GM12878 (cell line): ENCODE measurements around the gene FBXO8. TPM values are rescaled to one million over a fixed set of nuclear protein-coding genes. Genes with fewer than 3 reads are reported as not detected.
A peak's percentile ranks its signal among the peaks of the same experiment; 100 is the strongest.

Experiments used
- ATAC-seq: fragments of 200-7000 bp; cut with Tn5 transposase; 3 replicates; pipeline ENCODE4 v1.9.1; 2020; ENCODE audit warnings: mild to moderate bottlenecking, moderate library complexity
- BruUV-seq: library from RNA; stranded (reverse); fragments of 400-500 nt; replicated peaks from 2 replicates; lab custom pipeline; 2021; lab: Mats Ljungman, UMichigan
- CTCF ChIA-PET: fragments of 300-600 bp; sonication (Branson Sonifier 250); formaldehyde crosslinking; extraction: SDS; loops from one replicate; lab custom pipeline; 2021; ENCODE audit warnings: inconsistent platforms; lab: Yijun Ruan, JAX
- POLR2A ChIA-PET: fragments of 350-600 bp; formaldehyde crosslinking; extraction: SDS; loops from one replicate; lab custom pipeline; 2021; ENCODE audit warnings: inconsistent platforms; lab: Charles Lee
- RAD21 ChIA-PET: fragments of 300-600 bp; sonication (Branson Sonifier 250); formaldehyde crosslinking; loops from one replicate; lab custom pipeline; 2023; ENCODE audit warnings: antibody characterized with exemption; ENCODE audit not compliant: unreplicated experiment; lab: Charles Lee
- SMC1A ChIA-PET: fragments of 300-600 bp; sonication (Branson Sonifier 250); formaldehyde crosslinking; loops from one replicate; lab custom pipeline; 2023; ENCODE audit not compliant: unreplicated experiment, uncharacterized antibody; lab: Charles Lee
- DNase-seq: peaks from one replicate; pipeline ENCODE4 v3.0.0-alpha.2; 2011; ENCODE audit warnings: low read depth, low spot score
- FAIRE-seq: peaks from 3 replicates; lab custom pipeline; 2011; peaks lifted over from hg19 to GRCh38; lab: Jason Lieb, UNC
- H2AFZ ChIP-seq: 2 replicates; pipeline ENCODE4 v1.6.0; 2011; ENCODE audit warnings: low read depth, low read length, control low read depth; ENCODE audit not compliant: control insufficient read depth
- H3K27ac ChIP-seq: 2 replicates; pipeline ENCODE4 v1.5.1; 2011; ENCODE audit warnings: control low read depth; ENCODE audit not compliant: control insufficient read depth, insufficient read depth
- H3K27me3 ChIP-seq, 2 experiments: replicated peaks in 1 of 2; 2 replicates each; pipeline versions ENCODE4 v1.6.0 to v1.6.1; 2011; ENCODE audit warnings: low read length in 1 of 2; ENCODE audit not compliant: control insufficient read depth in 2 of 2, insufficient read depth in 2 of 2
- H3K36me3 ChIP-seq, 2 experiments: 2 replicates each; pipeline ENCODE4 v1.5.1; 2011; ENCODE audit warnings: low read length in 1 of 2; ENCODE audit not compliant: control insufficient read depth in 2 of 2, insufficient read depth in 2 of 2
- H3K4me1 ChIP-seq: 2 replicates; pipeline ENCODE4 v1.6.1; 2011; ENCODE audit warnings: mild to moderate bottlenecking, low read length, moderate library complexity, mixed read lengths; ENCODE audit not compliant: control insufficient read depth, insufficient read depth
- H3K4me2 ChIP-seq: 2 replicates; pipeline ENCODE4 v1.6.0; 2011; ENCODE audit warnings: control low read depth; ENCODE audit not compliant: control insufficient read depth, insufficient read depth
- H3K4me3 ChIP-seq: fragments of 200-600 bp; sonication (generic); 2 replicates; pipeline ENCODE4 v1.5.1; 2016
- H3K79me2 ChIP-seq: 2 replicates; pipeline ENCODE4 v1.6.0; 2011; ENCODE audit warnings: low read length; ENCODE audit not compliant: control insufficient read depth, insufficient read depth
- H3K9ac ChIP-seq: 2 replicates; pipeline ENCODE4 v1.8.0; 2011; ENCODE audit warnings: low read length, control low read depth, mixed read lengths; ENCODE audit not compliant: control insufficient read depth, insufficient read depth
- H3K9me3 ChIP-seq: replicated peaks from 3 replicates; pipeline ENCODE4 v1.5.1; 2011; ENCODE audit warnings: mild to moderate bottlenecking, low read length; ENCODE audit not compliant: control insufficient read depth, insufficient read depth
- H4K20me1 ChIP-seq: 2 replicates; pipeline ENCODE4 v1.6.0; 2011; ENCODE audit not compliant: control insufficient read depth, insufficient read depth
- CHD4 ChIP-seq: fragments of 200-600 bp; sonication (generic); IDR thresholded peaks from 2 replicates; pipeline ENCODE4 v1.6.1; 2016; ENCODE audit warnings: mild to moderate bottlenecking
- FOS ChIP-seq: IDR thresholded peaks from 3 replicates; pipeline ENCODE4 v1.6.1; 2011; ENCODE audit warnings: borderline replicate concordance; ENCODE audit not compliant: insufficient read length; ENCODE audit errors: extremely low read depth
- MYC ChIP-seq: IDR thresholded peaks from 2 replicates; pipeline ENCODE4 v1.6.1; 2011; ENCODE audit warnings: mild to moderate bottlenecking, low read length, moderate library complexity, inconsistent platforms; ENCODE audit not compliant: insufficient read depth, insufficient replicate concordance, insufficient read length, severe bottlenecking
- PAX5 ChIP-seq: IDR thresholded peaks from 2 replicates; pipeline ENCODE4 v1.6.1; 2011; ENCODE audit warnings: low read depth, low read length, borderline replicate concordance
- POLR2A ChIP-seq: IDR thresholded peaks from 2 replicates; pipeline ENCODE4 v1.6.1; 2011; ENCODE audit warnings: low read depth, mild to moderate bottlenecking, low read length
- RUNX3 ChIP-seq: IDR thresholded peaks from 2 replicates; pipeline ENCODE4 v1.6.1; 2012; ENCODE audit warnings: low read length, inconsistent platforms
- SMAD1 ChIP-seq: fragments of 450-650 bp; IDR thresholded peaks from 2 replicates; pipeline ENCODE4 v1.6.1; 2018; ENCODE audit warnings: mild to moderate bottlenecking, low read depth; ENCODE audit not compliant: partially characterized antibody
- YBX1 ChIP-seq: fragments of 450-650 bp; IDR thresholded peaks from 2 replicates; pipeline ENCODE4 v1.6.1; 2016; ENCODE audit warnings: antibody characterized with exemption
- WGBS: methylation state at CpG from one replicate; pipeline ENCODE4 v1.1.6; 2016; ENCODE audit warnings: low lambda C conversion rate; ENCODE audit not compliant: insufficient replicate concordance, insufficient coverage; ENCODE audit errors: missing lambda C conversion rate; 5-methylcytosine and 5-hydroxymethylcytosine counted together
- in situ Hi-C: fragments of 300-500 bp; cut with MboI; formaldehyde crosslinking; loops from 9 replicates; pipeline ENCODE4 v1.14.3; 2018; ENCODE audit warnings: mixed read lengths
- intact Hi-C: fragments of 100-400 bp; cut with micrococcal nuclease; formaldehyde crosslinking; loops from one replicate; pipeline ENCODE4 v1.14.2; 2022; ENCODE audit not compliant: unreplicated experiment
- polyA plus RNA-seq, 11 experiments: library from polyadenylated mRNA; depleted of rRNA in 4 of 11; unstranded in 6 of 11; stranded (reverse) in 5 of 11; fragments of >200 nt; fragmentation: Nextera tagmentation in 4 of 11; fragmentation: Illumina TruSeq in 1 of 11; extraction: Ambion mirVana in 4 of 11; extraction: Trizol in 1 of 11; gene quantifications; 1 replicate in 1 of 11; 2 replicates in 10 of 11; pipeline versions ENCODE4 v1.2.1 to v1.2.3, GENCODE V29; 2011 to 2016; ENCODE audit warnings: inconsistent platforms in 2 of 11, missing spikeins in 2 of 11, low read depth in 1 of 11
- total RNA-seq, 4 experiments: library from RNA; depleted of rRNA in 3 of 4; stranded (reverse); fragments of >200 nt in 3 of 4; fragmentation: Illumina TruSeq in 1 of 4; extraction: Trizol in 1 of 4; gene quantifications; 2 replicates each; pipeline versions ENCODE4 v1.2.1 to v1.2.3, GENCODE V29; 2013 to 2021
- TF ChIP-seq, protein P1 (sequence below): fragments of 450-650 bp; IDR thresholded peaks from 2 replicates; pipeline ENCODE4 v1.6.1; 2017; ENCODE audit warnings: low read depth, mild to moderate bottlenecking, moderate library complexity
- TF ChIP-seq, protein P2 (sequence below): IDR thresholded peaks from 2 replicates; pipeline ENCODE4 v1.6.1; 2012; ENCODE audit warnings: low read depth, low read length, improper control_type of control experiment
- TF ChIP-seq, protein P3 (sequence below): fragments of 450-650 bp; IDR thresholded peaks from 2 replicates; pipeline ENCODE4 v1.6.1; 2017; ENCODE audit warnings: borderline replicate concordance
- TF ChIP-seq, protein P4 (sequence below): fragments of 450-650 bp; IDR thresholded peaks from 2 replicates; pipeline ENCODE4 v1.6.1; 2016; ENCODE audit warnings: mild to moderate bottlenecking, moderate library complexity, borderline replicate concordance
- TF ChIP-seq, protein P5 (sequence below): IDR thresholded peaks from 2 replicates; pipeline ENCODE4 v1.6.1; 2011; ENCODE audit warnings: borderline replicate concordance, low read depth, mild to moderate bottlenecking, moderate library complexity, mixed read lengths, low read length; ENCODE audit not compliant: insufficient read depth; ENCODE audit errors: extremely low read length

Gene FBXO8
- total and polyA plus RNA-seq, 10 of the 15 experiments (the other 5 are each of a cell fraction or from before 2014, with no cell fraction given) = 11.3 to 38.1 (median 16.8) TPM

DNA sequence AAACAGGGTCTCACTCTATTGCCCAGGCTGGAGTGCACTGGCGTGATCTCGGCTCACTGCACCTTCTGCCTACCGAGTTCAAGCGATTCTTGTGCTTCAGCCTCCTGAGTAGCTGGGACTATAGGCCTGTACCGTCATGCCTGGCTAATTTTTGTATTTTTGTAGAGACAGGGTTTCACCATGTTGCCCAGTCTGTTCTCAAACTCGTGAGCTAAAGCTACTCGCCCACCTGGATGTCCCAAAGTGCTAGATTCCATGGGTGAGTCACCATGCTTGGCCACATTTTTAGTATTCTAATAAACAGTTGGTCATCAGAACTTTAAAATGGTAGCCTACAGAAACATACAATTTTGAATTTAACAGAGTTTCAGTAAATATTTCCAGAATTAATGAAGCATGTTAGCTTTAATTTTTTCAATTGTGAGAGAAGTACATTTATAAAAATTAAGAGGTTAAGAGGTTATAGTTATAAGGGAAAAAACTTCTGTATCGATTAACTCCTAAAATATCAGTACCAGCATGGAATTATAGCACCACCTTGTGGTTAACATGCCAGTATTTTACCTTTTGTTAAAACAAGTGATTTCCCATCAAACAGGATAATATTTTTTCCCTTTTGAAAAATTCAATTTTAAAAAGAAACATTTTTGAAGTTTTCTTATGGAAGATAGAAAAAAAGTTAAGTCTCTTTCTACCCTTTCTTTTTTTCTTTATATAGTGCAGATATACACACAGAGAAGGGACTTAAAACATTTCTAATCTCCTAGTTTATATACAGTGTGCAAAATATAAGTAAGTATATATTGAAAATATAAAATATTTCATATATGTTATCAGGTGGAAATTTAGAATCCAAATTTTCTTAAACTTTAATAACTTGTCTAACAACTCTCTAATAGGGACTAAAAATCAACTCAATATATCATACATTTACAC lies 35.6 kb upstream of the FBXO8 start:
- BruUV-seq = no TSS peak
- no peak for TF ChIP-seq MYC
- TF ChIP-seq FOS = no peak
- peak; percentile 54; the same call in 1 of the 2 replicates for TF ChIP-seq PAX5
- TF ChIP-seq, protein P1, sequence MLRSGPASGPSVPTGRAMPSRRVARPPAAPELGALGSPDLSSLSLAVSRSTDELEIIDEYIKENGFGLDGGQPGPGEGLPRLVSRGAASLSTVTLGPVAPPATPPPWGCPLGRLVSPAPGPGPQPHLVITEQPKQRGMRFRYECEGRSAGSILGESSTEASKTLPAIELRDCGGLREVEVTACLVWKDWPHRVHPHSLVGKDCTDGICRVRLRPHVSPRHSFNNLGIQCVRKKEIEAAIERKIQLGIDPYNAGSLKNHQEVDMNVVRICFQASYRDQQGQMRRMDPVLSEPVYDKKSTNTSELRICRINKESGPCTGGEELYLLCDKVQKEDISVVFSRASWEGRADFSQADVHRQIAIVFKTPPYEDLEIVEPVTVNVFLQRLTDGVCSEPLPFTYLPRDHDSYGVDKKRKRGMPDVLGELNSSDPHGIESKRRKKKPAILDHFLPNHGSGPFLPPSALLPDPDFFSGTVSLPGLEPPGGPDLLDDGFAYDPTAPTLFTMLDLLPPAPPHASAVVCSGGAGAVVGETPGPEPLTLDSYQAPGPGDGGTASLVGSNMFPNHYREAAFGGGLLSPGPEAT = no peak
- TF ChIP-seq SMAD1 = no peak
- TF ChIP-seq, protein P2, sequence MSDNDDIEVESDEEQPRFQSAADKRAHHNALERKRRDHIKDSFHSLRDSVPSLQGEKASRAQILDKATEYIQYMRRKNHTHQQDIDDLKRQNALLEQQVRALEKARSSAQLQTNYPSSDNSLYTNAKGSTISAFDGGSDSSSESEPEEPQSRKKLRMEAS = no peak
- TF ChIP-seq, protein P3, sequence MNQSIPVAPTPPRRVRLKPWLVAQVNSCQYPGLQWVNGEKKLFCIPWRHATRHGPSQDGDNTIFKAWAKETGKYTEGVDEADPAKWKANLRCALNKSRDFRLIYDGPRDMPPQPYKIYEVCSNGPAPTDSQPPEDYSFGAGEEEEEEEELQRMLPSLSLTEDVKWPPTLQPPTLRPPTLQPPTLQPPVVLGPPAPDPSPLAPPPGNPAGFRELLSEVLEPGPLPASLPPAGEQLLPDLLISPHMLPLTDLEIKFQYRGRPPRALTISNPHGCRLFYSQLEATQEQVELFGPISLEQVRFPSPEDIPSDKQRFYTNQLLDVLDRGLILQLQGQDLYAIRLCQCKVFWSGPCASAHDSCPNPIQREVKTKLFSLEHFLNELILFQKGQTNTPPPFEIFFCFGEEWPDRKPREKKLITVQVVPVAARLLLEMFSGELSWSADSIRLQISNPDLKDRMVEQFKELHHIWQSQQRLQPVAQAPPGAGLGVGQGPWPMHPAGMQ = no peak
- no peak for TF ChIP-seq CHD4
- TF ChIP-seq, protein P4, sequence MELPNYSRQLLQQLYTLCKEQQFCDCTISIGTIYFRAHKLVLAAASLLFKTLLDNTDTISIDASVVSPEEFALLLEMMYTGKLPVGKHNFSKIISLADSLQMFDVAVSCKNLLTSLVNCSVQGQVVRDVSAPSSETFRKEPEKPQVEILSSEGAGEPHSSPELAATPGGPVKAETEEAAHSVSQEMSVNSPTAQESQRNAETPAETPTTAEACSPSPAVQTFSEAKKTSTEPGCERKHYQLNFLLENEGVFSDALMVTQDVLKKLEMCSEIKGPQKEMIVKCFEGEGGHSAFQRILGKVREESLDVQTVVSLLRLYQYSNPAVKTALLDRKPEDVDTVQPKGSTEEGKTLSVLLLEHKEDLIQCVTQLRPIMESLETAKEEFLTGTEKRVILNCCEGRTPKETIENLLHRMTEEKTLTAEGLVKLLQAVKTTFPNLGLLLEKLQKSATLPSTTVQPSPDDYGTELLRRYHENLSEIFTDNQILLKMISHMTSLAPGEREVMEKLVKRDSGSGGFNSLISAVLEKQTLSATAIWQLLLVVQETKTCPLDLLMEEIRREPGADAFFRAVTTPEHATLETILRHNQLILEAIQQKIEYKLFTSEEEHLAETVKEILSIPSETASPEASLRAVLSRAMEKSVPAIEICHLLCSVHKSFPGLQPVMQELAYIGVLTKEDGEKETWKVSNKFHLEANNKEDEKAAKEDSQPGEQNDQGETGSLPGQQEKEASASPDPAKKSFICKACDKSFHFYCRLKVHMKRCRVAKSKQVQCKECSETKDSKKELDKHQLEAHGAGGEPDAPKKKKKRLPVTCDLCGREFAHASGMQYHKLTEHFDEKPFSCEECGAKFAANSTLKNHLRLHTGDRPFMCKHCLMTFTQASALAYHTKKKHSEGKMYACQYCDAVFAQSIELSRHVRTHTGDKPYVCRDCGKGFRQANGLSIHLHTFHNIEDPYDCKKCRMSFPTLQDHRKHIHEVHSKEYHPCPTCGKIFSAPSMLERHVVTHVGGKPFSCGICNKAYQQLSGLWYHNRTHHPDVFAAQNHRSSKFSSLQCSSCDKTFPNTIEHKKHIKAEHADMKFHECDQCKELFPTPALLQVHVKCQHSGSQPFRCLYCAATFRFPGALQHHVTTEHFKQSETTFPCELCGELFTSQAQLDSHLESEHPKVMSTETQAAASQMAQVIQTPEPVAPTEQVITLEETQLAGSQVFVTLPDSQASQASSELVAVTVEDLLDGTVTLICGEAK = no peak
- TF ChIP-seq, protein P5, sequence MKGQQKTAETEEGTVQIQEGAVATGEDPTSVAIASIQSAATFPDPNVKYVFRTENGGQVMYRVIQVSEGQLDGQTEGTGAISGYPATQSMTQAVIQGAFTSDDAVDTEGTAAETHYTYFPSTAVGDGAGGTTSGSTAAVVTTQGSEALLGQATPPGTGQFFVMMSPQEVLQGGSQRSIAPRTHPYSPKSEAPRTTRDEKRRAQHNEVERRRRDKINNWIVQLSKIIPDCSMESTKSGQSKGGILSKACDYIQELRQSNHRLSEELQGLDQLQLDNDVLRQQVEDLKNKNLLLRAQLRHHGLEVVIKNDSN = no peak
- TF ChIP-seq YBX1 = no peak
- no peak for TF ChIP-seq POLR2A
- TF ChIP-seq RUNX3 = peak; percentile 12; the same call in 1 of the 2 replicates

More for the DNA sequence above, 35.6 kb upstream of the FBXO8 start:
- Histone ChIP-seq H3K36me3 (no peaks in the 10 kb centered on the region; a peak in 1 of 4 replicates), H3K4me3 (no peak overlapping the region), H4K20me1 (no peaks in the 10 kb centered on the region), H3K79me2 (no peaks in the 10 kb centered on the region), H3K9ac (no peak overlapping the region), H3K9me3 (no peaks in the 10 kb centered on the region), H3K27ac (no peak overlapping the region), H3K4me2 (no peak overlapping the region), H3K27me3 (no peaks in the 10 kb centered on the region), H3K4me1 (no peaks in the 10 kb centered on the region), H2AFZ (no peak overlapping the region; the same call in 1 of the 2 replicates)
- 63% methylated on average over 8 of the region's 8 CpGs for WGBS
- intact Hi-C loops (loop anchor here (1.0 to 5.0 kb wide), 2 partner anchors 97 to 897 kb away; no protein-coding TSS in a partner anchor), in situ Hi-C loops (loop anchor here (10.0 to 25.0 kb wide), 2 partner anchors 94 to 807 kb away; no protein-coding TSS in a partner anchor)
- SMC1A ChIA-PET = interaction anchor here (0.8 to 3.6 kb wide), 9 partner anchors 9 to 102 kb away, joined by 3 to 46 read pairs (median 4); no protein-coding TSS in a partner anchor
- CTCF ChIA-PET = interaction anchor here (0.6 to 4.4 kb wide), 26 partner anchors 9 to 900 kb away, joined by 3 to 83 read pairs (median 4); partner anchors contain the start of gene CEP44
- POLR2A ChIA-PET = interaction anchor here (1.0 kb wide), 1 partner anchor 95 kb away, joined by 3 read pairs; no protein-coding TSS in a partner anchor
- no peak for DNase-seq
- RAD21 ChIA-PET = interaction anchor here (1.0 to 1.4 kb wide), 3 partner anchors 20 to 97 kb away, joined by 3 to 4 read pairs (median 4); partner anchors contain the start of genes CEP44 and FBXO8
- no peak for FAIRE-seq
- peak; percentile 55 for ATAC-seq
